ENCODE results near the gene IGSF6.

IGSF6 gene

GRCh38 chr16:21589551-21589950, 62.9 kb downstream of the IGSF6 start:
- no peak for TF ChIP-seq CTCF (IDR thresholded peaks at IDR 0.05; ENCODE audit: low read depth, low read length)
- DNase-seq (ENCODE audit: extremely low read depth, low read depth) = no peak
